Smooth muscle cell (in vitro differentiated cells): Measurements from ENCODE around the gene ARL13B. TPM values are rescaled to one million over a fixed set of nuclear protein-coding genes. Genes with fewer than 3 reads are reported as not detected.

Source experiments
- DNase-seq: peaks from one replicate; lab custom pipeline; 2025; ENCODE audit not compliant: unreplicated experiment; lab: John Stamatoyannopoulos, UW
- H2AFZ ChIP-seq: fragments of 200-600 bp; sonication (generic); 2 replicates; pipeline ENCODE4 v1.6.0; 2016; ENCODE audit warnings: antibody characterized with exemption, low read depth, mild to moderate bottlenecking
- H3F3A ChIP-seq: fragments of 200-600 bp; sonication (generic); 2 replicates; pipeline ENCODE4 v1.6.0; 2017; ENCODE audit warnings: antibody characterized with exemption, low read depth
- H3K27ac ChIP-seq: fragments of 200-600 bp; sonication (generic); 2 replicates; pipeline ENCODE4 v1.5.1; 2016; ENCODE audit warnings: low read depth, mild to moderate bottlenecking
- H3K27me3 ChIP-seq: fragments of 200-600 bp; sonication (generic); 2 replicates; pipeline ENCODE4 v1.6.1; 2016; ENCODE audit warnings: low read depth, mild to moderate bottlenecking
- H3K36me3 ChIP-seq: fragments of 200-600 bp; sonication (generic); 2 replicates; pipeline ENCODE4 v1.5.1; 2016; ENCODE audit warnings: low read depth
- H3K4me1 ChIP-seq: fragments of 200-600 bp; sonication (generic); 2 replicates; pipeline ENCODE4 v1.5.1; 2016; ENCODE audit warnings: low read depth
- H3K4me2 ChIP-seq: fragments of 200-600 bp; sonication (generic); 2 replicates; pipeline ENCODE4 v1.6.0; 2016; ENCODE audit warnings: mild to moderate bottlenecking
- H3K4me3 ChIP-seq: fragments of 200-600 bp; sonication (generic); 2 replicates; pipeline ENCODE4 v1.5.1; 2016; ENCODE audit warnings: mild to moderate bottlenecking
- H3K79me2 ChIP-seq: fragments of 200-600 bp; sonication (generic); 2 replicates; pipeline ENCODE4 v1.6.0; 2016; ENCODE audit warnings: low read depth, mild to moderate bottlenecking
- H3K9ac ChIP-seq: fragments of 200-600 bp; sonication (generic); 2 replicates; pipeline ENCODE4 v1.6.0; 2016; ENCODE audit warnings: low read depth
- H3K9me3 ChIP-seq: fragments of 200-600 bp; sonication (generic); replicated peaks from 2 replicates; pipeline ENCODE4 v1.5.1; 2016; ENCODE audit warnings: low read depth
- H4K20me1 ChIP-seq: fragments of 200-600 bp; sonication (generic); 2 replicates; pipeline ENCODE4 v1.6.0; 2016; ENCODE audit warnings: low read depth
- WGBS: methylation state at CpG from one replicate; pipeline ENCODE4 v1.1.7; 2016; ENCODE audit warnings: low lambda C conversion rate; 5-methylcytosine and 5-hydroxymethylcytosine counted together
- polyA plus RNA-seq: library from polyadenylated mRNA; unstranded; fragments of >200 nt; fragmentation: Nextera tagmentation; extraction: Ambion mirVana; gene quantifications from 2 replicates; pipeline ENCODE4 v1.2.1, GENCODE V29; 2016
- total RNA-seq: library from RNA; depleted of rRNA; stranded (reverse); fragments of >200 nt; gene quantifications from 2 replicates; pipeline ENCODE4 v1.2.3, GENCODE V29; 2014
- TF ChIP-seq, protein P1 (sequence below): fragments of 200-600 bp; sonication (generic); IDR thresholded peaks from 2 replicates; pipeline ENCODE4 v1.5.1; 2017; ENCODE audit warnings: borderline replicate concordance, mild to moderate bottlenecking, antibody characterized with exemption; ENCODE audit not compliant: insufficient read depth, poor library complexity, severe bottlenecking

Gene ARL13B
- total and polyA plus RNA-seq, 2 experiments from 2014 or later, result 8.6 to 14.0 TPM

DNA sequence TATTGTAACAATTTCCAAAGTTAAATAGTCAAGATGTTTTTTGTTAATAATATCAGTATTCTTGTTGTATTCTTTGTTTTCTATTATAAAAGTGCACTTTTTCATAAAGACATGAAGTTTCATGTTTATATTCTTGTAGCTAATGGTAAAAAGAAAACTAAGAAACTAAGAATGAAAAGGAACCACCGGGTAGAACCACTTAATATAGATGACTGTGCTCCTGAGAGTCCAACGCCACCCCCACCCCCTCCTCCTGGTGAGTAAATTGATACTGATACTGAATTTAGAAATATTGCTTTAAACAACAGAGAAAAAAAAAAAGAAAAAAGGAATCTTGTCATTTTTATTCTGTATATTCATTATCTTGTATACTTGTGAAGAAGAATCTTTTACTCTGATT lies 69.3 kb downstream of the ARL13B start:
- H3K27ac ChIP-seq, result no peak overlapping the region
- no peaks in the 10 kb centered on the region for H3K9me3 ChIP-seq
- H4K20me1 ChIP-seq, result no peaks in the 10 kb centered on the region
- H3K27me3 ChIP-seq, result no peaks in the 10 kb centered on the region
- H3F3A ChIP-seq, result no peaks in the 10 kb centered on the region
- H3K4me3 ChIP-seq, result no peak overlapping the region
- 94% methylated on average over 2 of the region's 2 CpGs for WGBS
- TF ChIP-seq, protein P1, sequence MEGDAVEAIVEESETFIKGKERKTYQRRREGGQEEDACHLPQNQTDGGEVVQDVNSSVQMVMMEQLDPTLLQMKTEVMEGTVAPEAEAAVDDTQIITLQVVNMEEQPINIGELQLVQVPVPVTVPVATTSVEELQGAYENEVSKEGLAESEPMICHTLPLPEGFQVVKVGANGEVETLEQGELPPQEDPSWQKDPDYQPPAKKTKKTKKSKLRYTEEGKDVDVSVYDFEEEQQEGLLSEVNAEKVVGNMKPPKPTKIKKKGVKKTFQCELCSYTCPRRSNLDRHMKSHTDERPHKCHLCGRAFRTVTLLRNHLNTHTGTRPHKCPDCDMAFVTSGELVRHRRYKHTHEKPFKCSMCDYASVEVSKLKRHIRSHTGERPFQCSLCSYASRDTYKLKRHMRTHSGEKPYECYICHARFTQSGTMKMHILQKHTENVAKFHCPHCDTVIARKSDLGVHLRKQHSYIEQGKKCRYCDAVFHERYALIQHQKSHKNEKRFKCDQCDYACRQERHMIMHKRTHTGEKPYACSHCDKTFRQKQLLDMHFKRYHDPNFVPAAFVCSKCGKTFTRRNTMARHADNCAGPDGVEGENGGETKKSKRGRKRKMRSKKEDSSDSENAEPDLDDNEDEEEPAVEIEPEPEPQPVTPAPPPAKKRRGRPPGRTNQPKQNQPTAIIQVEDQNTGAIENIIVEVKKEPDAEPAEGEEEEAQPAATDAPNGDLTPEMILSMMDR, result no peak
- H3K9ac ChIP-seq, result no peak overlapping the region
- no peaks in the 10 kb centered on the region for H3K36me3 ChIP-seq
- no peak overlapping the region for H3K4me2 ChIP-seq
- no peaks in the 10 kb centered on the region for H3K4me1 ChIP-seq
- no peaks in the 10 kb centered on the region for H3K79me2 ChIP-seq
- no peak for DNase-seq
- no peak overlapping the region for H2AFZ ChIP-seq

- no peaks in the 10 kb centered on the region for H3F3A ChIP-seq
- no peaks in the 10 kb centered on the region for H4K20me1 ChIP-seq
- H3K4me2 ChIP-seq, result no peak overlapping the region
- no peak overlapping the region for H3K4me3 ChIP-seq
- no peaks in the 10 kb centered on the region for H3K4me1 ChIP-seq
- no peak overlapping the region for H2AFZ ChIP-seq
- no peaks in the 10 kb centered on the region for H3K9me3 ChIP-seq
- TF ChIP-seq, protein P1, result no peak
- no peak for DNase-seq
- no peak overlapping the region for H3K9ac ChIP-seq
- H3K27me3 ChIP-seq, result no peaks in the 10 kb centered on the region
- H3K36me3 ChIP-seq, result no peaks in the 10 kb centered on the region
- H3K27ac ChIP-seq, result no peak overlapping the region
- no peaks in the 10 kb centered on the region for H3K79me2 ChIP-seq
These were observed 70.6 kb downstream of the ARL13B start for GRCh38 chr3:94050546-94050945.

DNA sequence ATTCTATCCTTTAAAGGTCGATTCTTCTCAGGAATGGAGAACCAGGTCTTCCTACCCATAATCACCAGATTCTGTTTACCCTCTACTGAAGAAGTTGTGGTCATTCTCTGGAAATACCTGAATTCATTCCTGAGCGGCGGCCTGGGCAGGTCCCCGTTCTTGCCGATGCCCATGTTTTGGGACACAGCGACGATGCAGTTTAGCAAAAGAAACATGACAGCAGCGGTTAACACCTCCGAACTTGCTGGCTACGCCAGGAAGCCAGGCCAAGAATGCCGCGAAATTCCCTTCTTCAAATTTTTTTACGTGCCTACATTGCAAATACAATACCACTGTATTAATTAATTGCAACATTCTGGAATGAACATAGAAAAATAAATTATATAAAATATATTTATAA lies 81.3 kb downstream of the ARL13B start:
- Histone ChIP-seq H3F3A (no peaks in the 10 kb centered on the region), H3K9me3 (no peaks in the 10 kb centered on the region), H3K4me2 (no peak overlapping the region), H3K9ac (no peak overlapping the region), H2AFZ (no peak overlapping the region), H3K79me2 (peaks cover 11% of the 10 kb centered on the region), H4K20me1 (no peaks in the 10 kb centered on the region), H3K27me3 (no peaks in the 10 kb centered on the region), H3K4me3 (no peak overlapping the region), H3K36me3 (no peaks in the 10 kb centered on the region), H3K4me1 (peaks cover 15% of the 10 kb centered on the region), H3K27ac (no peak overlapping the region)
- no peak for DNase-seq
- WGBS, result 96% methylated on average over 13 of the region's 13 CpGs
- TF ChIP-seq, protein P1, result no peak

GRCh38 chr3:94062513-94063404 lies 82.8 kb downstream of the ARL13B start, which contains the start of the genes DHFR2 and NSUN3:
Gene DHFR2 (minus strand): TSS chr3:94062916. CDS start chr3:94061511, 1,405 bp downstream.
Gene NSUN3 (plus strand): TSS chr3:94063061. CDS start chr3:94063127, 66 bp downstream.
- Histone ChIP-seq H4K20me1 (no peaks in the 10 kb centered on the region), H3K27ac (peak within 1 kb of the TSS; percentile 96), H3K4me3 (peak within 1 kb of the TSS; percentile 85), H3K4me2 (peak within 1 kb of the TSS; percentile 92), H3K36me3 (no peaks in the 10 kb centered on the region), H3K4me1 (peaks cover 15% of the 10 kb centered on the region), H2AFZ (peak within 1 kb of the TSS; percentile 95), H3K9ac (peak within 1 kb of the TSS; percentile 99), H3F3A (no peaks in the 10 kb centered on the region), H3K79me2 (peaks cover 11% of the 10 kb centered on the region), H3K27me3 (no peaks in the 10 kb centered on the region), H3K9me3 (no peaks in the 10 kb centered on the region)
- TF ChIP-seq, protein P1, result no peak
- WGBS, result 1% methylated on average over 52 of the region's 52 CpGs
- peak; percentile 88 for DNase-seq
